Gastroesophageal sphincter (tissue), 4 donors: ENCODE measurements around the gene PICK1. TPM values are rescaled to one million over a fixed set of nuclear protein-coding genes. Genes with fewer than 3 reads are reported as not detected.
A peak's percentile ranks its signal among the peaks of the same experiment; 100 is the strongest.

Source experiments
- ATAC-seq: fragments of 150-250 bp; one replicate; pipeline ENCODE4 v1.9.1; 2016; ENCODE audit warnings: mild to moderate bottlenecking, moderate library complexity
- H3K27ac ChIP-seq, 4 donors: fragments of 200-600 bp; sonication (generic) in 3 of 4; 1 replicate in 3 of 4; 2 replicates in 1 of 4; pipeline ENCODE4 v1.5.1; 2016 to 2019
- H3K27me3 ChIP-seq: fragments of 200-600 bp; sonication (generic); one replicate; pipeline ENCODE4 v1.5.1; 2019
- H3K36me3 ChIP-seq, 2 donors: fragments of 200-600 bp; sonication (generic); one replicate each; pipeline ENCODE4 v1.5.1; 2019; ENCODE audit warnings: control low read depth in 1 of 2
- H3K4me1 ChIP-seq, 3 donors: fragments of 200-600 bp; sonication (generic); 1 replicate in 2 of 3; 2 replicates in 1 of 3; pipeline ENCODE4 v1.5.1; 2016 to 2019; ENCODE audit warnings: control low read depth in 2 of 3
- H3K4me3 ChIP-seq, 2 donors: fragments of 200-600 bp; sonication (generic); one replicate each; pipeline ENCODE4 v1.5.1; 2019; ENCODE audit warnings: mild to moderate bottlenecking in 1 of 2, moderate library complexity in 1 of 2
- H3K9me3 ChIP-seq, 3 donors: fragments of 200-600 bp; sonication (generic); one replicate each; pipeline ENCODE4 v1.5.1; 2017 to 2019; ENCODE audit warnings: control low read depth in 2 of 3
- CTCF ChIP-seq, 4 experiments: fragments of 200-600 bp in 2 of 4; fragments of 450-650 bp in 2 of 4; sonication (generic) in 1 of 4; IDR thresholded peaks; one replicate each; pipeline ENCODE4 v1.5.1; 2017 to 2019; ENCODE audit warnings: antibody characterized with exemption in 4 of 4, mild to moderate bottlenecking in 2 of 4, moderate library complexity in 2 of 4
- EP300 ChIP-seq: sonication (generic); formaldehyde crosslinking; IDR thresholded peaks from one replicate; pipeline ENCODE4 v1.6.1; 2017; ENCODE audit warnings: antibody characterized with exemption, mild to moderate bottlenecking
- POLR2A ChIP-seq, 2 donors: fragments of 450-650 bp; IDR thresholded peaks; one replicate each; pipeline ENCODE4 v1.6.1; 2017; ENCODE audit warnings: antibody characterized with exemption in 2 of 2, mild to moderate bottlenecking in 2 of 2, moderate library complexity in 1 of 2
- POLR2AphosphoS5 ChIP-seq: sonication (generic); formaldehyde crosslinking; IDR thresholded peaks from one replicate; pipeline ENCODE4 v1.6.1; 2017; ENCODE audit warnings: antibody characterized with exemption
- WGBS, 2 donors: methylation state at CpG; one replicate each; pipeline ENCODE4 v1.1.5; 2018; ENCODE audit warnings: low coverage in 1 of 2; 5-methylcytosine and 5-hydroxymethylcytosine counted together
- total RNA-seq, 4 donors: library from RNA; depleted of rRNA; stranded (reverse); fragments of >200 nt; gene quantifications; one replicate each; pipeline ENCODE4 v1.1.0, GENCODE V29; 2016

Gene PICK1
- total RNA-seq, 4 donors from 2014 or later, result 20.3 to 35.3 (median 25.7) TPM

GRCh38 chr22:38074181-38075104 lies 17.2 kb downstream of the PICK1 start:
- Histone ChIP-seq H3K4me3 (no peak overlapping the region), H3K9me3 (no peaks in the 10 kb centered on the region), H3K27me3 (no peaks in the 10 kb centered on the region), H3K4me1 (peaks cover 0 to 18% (median 6%) of the 10 kb centered on the region in 3 donors), H3K27ac (no peak overlapping the region), H3K36me3 (peaks cover 0 to 63% of the 10 kb centered on the region in 2 donors)
- no CpG with 5 or more reads among the region's 47 CpGs for WGBS, 2 donors
- ATAC-seq, result no peak
- TF ChIP-seq POLR2A (IDR thresholded peaks at IDR 0.05), result no peak
- TF ChIP-seq EP300, result no peak
- peak in 2 of 4 experiments; percentile 9 to 47 for TF ChIP-seq CTCF (IDR thresholded peaks at IDR 0.05)
- TF ChIP-seq POLR2AphosphoS5, result no peak

GRCh38 chr22:38075105-38075825 lies 18.1 kb downstream of the PICK1 start:
- Histone ChIP-seq H3K27me3 (peaks cover 3% of the 10 kb centered on the region), H3K27ac (no peak overlapping the region), H3K4me1 (peaks cover 0 to 10% (median 2%) of the 10 kb centered on the region in 3 donors), H3K9me3 (no peaks in the 10 kb centered on the region), H3K4me3 (no peak overlapping the region), H3K36me3 (peaks cover 0 to 55% of the 10 kb centered on the region in 2 donors)
- 100% methylated on average over 3 of the region's 32 CpGs; no CpG with 5 or more reads in 1 of the 2 donors for WGBS, 2 donors
- ATAC-seq, result no peak
- TF ChIP-seq CTCF (IDR thresholded peaks at IDR 0.05) (no peak), POLR2A (IDR thresholded peaks at IDR 0.05) (no peak)

GRCh38 chr22:38075961-38076360 lies 18.8 kb downstream of the PICK1 start:
- no peak overlapping the region for H3K4me3 ChIP-seq
- TF ChIP-seq POLR2AphosphoS5, result no peak
- TF ChIP-seq CTCF (IDR thresholded peaks at IDR 0.05), result no peak
- no peak for TF ChIP-seq EP300
- no peak for TF ChIP-seq POLR2A (IDR thresholded peaks at IDR 0.05)
- no peak overlapping the region for H3K27ac ChIP-seq
- H3K36me3 ChIP-seq, result peaks cover 0 to 48% of the 10 kb centered on the region in 2 donors
- H3K4me1 ChIP-seq, result peaks cover 0 to 9% (median 4%) of the 10 kb centered on the region in 3 donors
- no peaks in the 10 kb centered on the region for H3K9me3 ChIP-seq
- H3K27me3 ChIP-seq, result peaks cover 10% of the 10 kb centered on the region
- ATAC-seq, result no peak
- 67 to 85% methylated on average over 2 to 5 of the region's 13 CpGs for WGBS, 2 donors

GRCh38 chr22:38077096-38077495 lies 19.9 kb downstream of the PICK1 start:
- no peaks in the 10 kb centered on the region for H3K9me3 ChIP-seq
- H3K4me1 ChIP-seq, result peaks cover 0 to 18% (median 12%) of the 10 kb centered on the region in 3 donors
- no peak overlapping the region for H3K4me3 ChIP-seq
- H3K27ac ChIP-seq, result no peak overlapping the region
- no peak for ATAC-seq
- H3K27me3 ChIP-seq, result peaks cover 21% of the 10 kb centered on the region
- TF ChIP-seq CTCF (IDR thresholded peaks at IDR 0.05), result no peak
- TF ChIP-seq POLR2A (IDR thresholded peaks at IDR 0.05), result no peak
- TF ChIP-seq EP300, result no peak
- no peak for TF ChIP-seq POLR2AphosphoS5
- WGBS, 2 donors, result 60 to 86% methylated on average over 2 to 6 of the region's 12 CpGs
- peaks cover 0 to 36% of the 10 kb centered on the region in 2 donors for H3K36me3 ChIP-seq
